GM12891 (cell line): Measurements from ENCODE around the gene RUNX2.

Source experiments
- DNase-seq: peaks from one replicate; pipeline ENCODE4 v3.0.0; 2011; ENCODE audit warnings: low spot score; ENCODE audit not compliant: insufficient read length
- FAIRE-seq: peaks from 2 replicates; lab custom pipeline; 2011; peaks lifted over from hg19 to GRCh38; lab: Jason Lieb, UNC
- PAX5 ChIP-seq: IDR thresholded peaks from 2 replicates; pipeline ENCODE4 v1.6.1; 2011; ENCODE audit warnings: low read length, moderate library complexity, mild to moderate bottlenecking; ENCODE audit not compliant: insufficient read depth, severe bottlenecking
- POLR2A ChIP-seq: IDR thresholded peaks from 2 replicates; pipeline ENCODE4 v1.6.1; 2011; ENCODE audit warnings: low read depth, low read length, control low read depth
- POLR2AphosphoS5 ChIP-seq: IDR thresholded peaks from 2 replicates; pipeline ENCODE4 v1.6.1; 2011; ENCODE audit warnings: low read depth, low read length, control low read depth
- POU2F2 ChIP-seq: IDR thresholded peaks from 2 replicates; pipeline ENCODE4 v1.6.1; 2011; ENCODE audit warnings: low read depth, mild to moderate bottlenecking, control low read depth, low read length, moderate library complexity
- SPI1 ChIP-seq: IDR thresholded peaks from 2 replicates; pipeline ENCODE4 v1.6.1; 2011; ENCODE audit warnings: low read depth, low read length, control low read depth
- TAF1 ChIP-seq: IDR thresholded peaks from 2 replicates; pipeline ENCODE4 v1.6.1; 2011; ENCODE audit warnings: low read depth, low read length, control low read depth

RUNX2 gene

DNA sequence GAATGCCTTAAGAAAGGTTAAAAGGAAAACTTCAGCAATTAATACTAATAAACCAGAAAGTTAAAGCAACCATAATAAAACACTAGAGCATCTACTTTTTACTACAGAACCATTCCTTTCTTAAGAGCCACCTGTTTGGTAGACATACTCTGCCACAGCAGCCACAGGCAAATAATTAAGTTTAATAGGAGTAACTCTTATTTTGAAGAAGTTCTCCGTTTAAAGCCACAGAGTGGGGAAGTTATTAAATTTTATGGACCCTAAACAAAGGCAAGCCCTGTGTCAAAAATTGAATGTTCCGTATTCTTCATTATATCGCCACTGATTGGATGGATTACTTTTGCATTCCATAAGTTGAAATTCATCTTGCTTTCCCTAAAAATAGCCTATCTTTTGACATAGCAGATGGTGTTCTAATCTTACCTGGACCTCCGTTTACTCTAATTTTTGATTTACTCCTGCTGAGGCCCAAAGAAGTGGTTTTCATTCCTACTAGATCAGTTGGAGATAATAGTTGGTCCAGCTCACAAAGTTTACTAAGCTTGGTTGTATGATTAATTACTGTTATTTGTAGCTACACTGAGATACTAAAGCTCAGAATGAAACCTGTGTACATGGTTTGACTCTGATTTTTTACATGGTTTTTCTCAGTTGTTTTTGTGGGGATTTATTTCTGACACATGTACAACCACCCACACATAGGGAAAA, 190.0 kb downstream of the RUNX2 start:
- no peak for TF ChIP-seq PAX5
- TF ChIP-seq SPI1: no peak
- no peak for TF ChIP-seq POLR2A
- FAIRE-seq (no peak), DNase-seq (no peak)

DNA sequence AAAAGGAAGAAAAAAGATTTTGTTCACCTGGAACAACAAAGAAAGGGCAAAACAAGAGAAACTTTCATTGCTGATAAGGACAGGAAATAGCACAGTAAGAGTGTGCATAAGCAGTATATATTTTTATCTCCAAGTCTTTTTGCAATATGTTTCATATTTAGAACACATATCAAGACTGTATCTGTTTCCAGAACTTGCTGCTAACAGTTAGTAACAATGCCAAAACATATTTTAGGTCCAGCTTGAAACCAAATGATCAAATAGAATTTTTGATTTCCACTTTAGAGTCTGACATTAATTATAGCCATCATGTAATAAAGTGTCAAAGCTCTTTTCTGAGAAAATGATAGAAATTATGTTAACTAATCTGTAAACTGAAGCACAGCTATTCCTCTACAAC, 193.1 kb downstream of the RUNX2 start:
- no peak for FAIRE-seq
- TF ChIP-seq POU2F2 (no peak), TAF1 (no peak), POLR2AphosphoS5 (no peak), SPI1 (no peak), POLR2A (no peak), PAX5 (no peak)
- no peak for DNase-seq

DNA sequence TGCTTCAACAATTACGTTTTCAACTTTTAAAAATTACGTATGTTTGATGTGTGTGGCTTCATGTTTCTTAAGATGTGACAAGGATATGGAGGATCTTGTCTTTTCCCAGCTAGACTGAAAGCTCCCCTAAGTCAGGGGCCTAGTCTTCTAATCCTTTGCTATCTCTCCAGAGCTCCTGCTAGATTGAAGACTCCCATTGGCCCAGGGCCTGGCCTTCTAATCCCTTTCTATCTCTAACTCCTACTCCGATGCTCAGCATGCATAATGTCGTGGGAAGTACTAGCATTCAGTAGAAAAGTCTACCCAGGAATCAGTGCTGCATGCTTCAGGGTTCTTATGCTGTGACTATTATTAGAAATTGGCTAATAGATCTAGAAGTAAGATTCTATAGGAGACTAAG, 194.4 kb downstream of the RUNX2 start:
- FAIRE-seq: no peak
- no peak for TF ChIP-seq POLR2A
- no peak for TF ChIP-seq POLR2AphosphoS5
- TF ChIP-seq TAF1: no peak
- no peak for TF ChIP-seq PAX5
- no peak for TF ChIP-seq POU2F2
- TF ChIP-seq SPI1: no peak
- no peak for DNase-seq

DNA sequence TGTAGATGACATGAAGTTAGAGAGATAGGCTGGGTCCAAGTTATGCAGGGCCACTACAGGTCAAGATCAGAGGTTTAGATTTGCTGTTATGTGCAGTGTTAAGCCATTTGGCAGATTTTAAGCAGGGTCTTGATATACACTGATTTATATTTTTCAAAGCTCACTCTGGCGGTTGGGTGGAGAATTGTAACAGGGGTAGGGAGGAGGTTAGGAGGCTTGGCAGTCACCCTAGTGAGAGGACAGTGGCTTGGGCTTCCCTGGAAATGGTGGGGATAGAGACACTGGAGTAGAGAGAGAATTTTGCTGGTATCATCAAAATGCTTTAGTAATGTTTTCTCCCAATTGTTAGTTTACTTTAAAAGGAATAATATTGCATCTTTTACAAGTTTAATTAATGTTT, 199.1 kb downstream of the RUNX2 start:
- TF ChIP-seq PAX5 (no peak), POU2F2 (no peak), POLR2A (no peak), TAF1 (no peak), POLR2AphosphoS5 (no peak), SPI1 (no peak)
- DNase-seq (no peak), FAIRE-seq (no peak)

DNA sequence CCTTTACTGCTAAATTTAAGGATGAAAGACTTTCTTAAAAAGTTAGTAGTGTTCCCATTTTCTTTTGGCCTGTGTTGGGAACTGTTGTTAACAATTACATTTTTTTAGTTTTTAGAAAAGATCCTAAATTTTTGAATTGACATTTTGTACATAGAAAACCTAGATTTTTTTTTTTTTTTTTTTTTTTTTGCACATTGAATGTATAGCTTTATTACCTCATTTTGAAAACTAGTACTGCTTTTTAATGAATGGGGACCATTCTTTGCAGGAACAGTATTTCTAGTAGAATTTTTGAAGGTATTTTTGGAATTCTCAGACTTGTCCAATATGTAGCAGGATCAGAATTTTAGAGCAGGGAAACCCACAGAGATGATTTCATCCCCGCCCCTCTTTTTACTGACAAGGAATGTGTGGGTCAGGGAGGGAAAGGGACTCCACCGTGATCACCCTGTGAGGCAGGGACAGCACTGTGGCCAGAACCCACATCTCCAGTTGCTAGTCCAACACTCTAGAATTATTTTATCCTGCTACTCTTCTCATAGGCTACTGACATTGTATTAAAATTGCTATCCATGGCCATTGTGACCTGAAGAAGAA, 204.0 kb downstream of the RUNX2 start:
- FAIRE-seq (no peak), DNase-seq (no peak)
- TF ChIP-seq PAX5 (no peak), POLR2A (no peak), SPI1 (no peak), POLR2AphosphoS5 (no peak), TAF1 (no peak), POU2F2 (no peak)

DNA sequence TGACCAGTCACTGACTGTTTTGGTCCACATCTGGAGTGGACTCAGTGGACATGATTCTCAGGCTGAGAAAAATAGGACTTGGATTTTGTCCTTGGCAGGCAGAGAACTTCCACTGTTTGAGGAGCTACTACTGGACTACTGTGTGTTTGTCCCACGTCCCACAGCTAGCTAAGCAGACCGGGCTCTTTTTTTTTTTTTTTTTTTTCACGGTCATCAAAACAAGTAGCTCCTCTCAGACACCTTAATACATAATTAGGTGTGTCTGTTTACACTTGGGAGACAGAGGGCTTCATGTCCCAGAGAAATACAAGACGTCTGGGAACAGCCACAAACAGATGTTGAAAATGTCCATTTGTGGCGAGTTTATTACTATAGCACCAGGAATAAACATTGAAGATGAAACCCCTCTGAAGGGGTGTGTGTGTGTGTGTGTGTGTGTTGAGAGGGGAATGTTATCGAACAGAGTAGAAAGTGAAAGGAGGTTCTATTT, 204.6 kb downstream of the RUNX2 start:
- TF ChIP-seq PAX5: no peak
- TF ChIP-seq POU2F2: no peak
- no peak for TF ChIP-seq TAF1
- TF ChIP-seq SPI1: no peak
- TF ChIP-seq POLR2A: no peak
- DNase-seq (no peak), FAIRE-seq (no peak)

DNA sequence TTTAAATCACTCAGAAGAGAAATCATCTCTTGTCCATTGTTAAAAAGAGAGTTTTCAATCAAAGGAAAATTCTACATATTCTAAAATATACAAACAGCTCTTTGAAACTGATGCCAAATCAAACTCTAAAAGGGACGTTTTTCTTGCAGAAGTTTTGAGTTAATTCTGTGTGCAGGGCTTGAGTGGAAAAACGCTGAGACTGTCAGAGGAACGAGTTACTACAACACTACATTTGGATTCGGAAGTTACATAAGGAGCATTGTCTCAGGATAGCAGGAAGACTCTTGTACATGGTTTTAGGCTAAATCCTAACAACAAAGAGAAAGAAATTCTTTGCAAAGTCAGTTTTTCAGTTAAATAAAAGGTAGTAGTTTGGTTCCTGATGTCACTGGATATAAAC, 205.3 kb downstream of the RUNX2 start:
- no peak for DNase-seq
- TF ChIP-seq POLR2AphosphoS5: no peak
- no peak for TF ChIP-seq PAX5
- TF ChIP-seq SPI1: no peak
- TF ChIP-seq TAF1: no peak
- TF ChIP-seq POU2F2: no peak
- TF ChIP-seq POLR2A: no peak
- no peak for FAIRE-seq

DNA sequence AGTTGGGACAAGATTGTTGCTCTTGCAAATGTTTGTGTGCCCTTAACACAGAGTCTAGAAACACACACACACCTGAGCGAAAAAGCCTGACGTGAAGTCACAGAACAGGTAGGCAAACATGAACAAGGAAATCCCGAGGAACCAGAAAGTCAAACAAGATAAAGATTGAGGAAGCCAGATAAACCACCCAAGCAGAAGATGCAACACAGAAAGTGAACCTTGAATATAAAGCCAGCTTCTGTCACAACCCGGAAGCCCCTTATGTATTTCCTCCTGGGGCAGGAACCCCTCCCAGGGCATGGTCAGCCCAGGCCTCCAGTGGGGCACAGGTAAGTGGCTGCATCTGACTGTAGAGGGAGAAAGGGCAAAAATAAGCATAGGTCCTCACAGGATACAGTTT, 207.8 kb downstream of the RUNX2 start:
- no peak for FAIRE-seq
- no peak for DNase-seq
- no peak for TF ChIP-seq SPI1
- no peak for TF ChIP-seq POU2F2
- TF ChIP-seq POLR2AphosphoS5: no peak
- TF ChIP-seq TAF1: no peak
- no peak for TF ChIP-seq POLR2A
- TF ChIP-seq PAX5: no peak

DNA sequence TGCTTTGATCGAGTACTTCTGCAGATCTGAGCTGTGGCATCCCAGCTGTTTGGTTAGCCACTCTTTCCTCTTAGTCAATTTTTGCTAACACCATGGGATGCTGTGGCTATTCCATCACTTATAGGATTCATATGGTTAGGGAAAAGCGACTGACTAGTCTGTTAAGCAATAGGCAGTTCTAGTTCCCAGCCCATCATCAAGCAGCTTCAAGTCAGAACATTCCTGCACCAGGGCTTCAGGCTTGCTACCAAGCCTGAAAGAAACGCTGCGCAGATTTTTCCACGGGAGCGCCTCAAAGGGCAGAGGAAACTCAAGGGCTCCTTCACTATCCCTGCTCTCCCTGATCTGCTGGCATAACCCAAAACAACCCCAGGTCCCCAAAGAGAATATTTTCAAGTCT, 209.4 kb downstream of the RUNX2 start:
- TF ChIP-seq SPI1 (no peak), PAX5 (no peak), POLR2AphosphoS5 (no peak), POLR2A (no peak), TAF1 (no peak), POU2F2 (no peak)
- DNase-seq (no peak), FAIRE-seq (no peak)
